Measurements from ENCODE around the gene STYXL1.
"Not testable (repeated sequence)": the region's sequence is repeated elsewhere in the genome, so short reads cannot be mapped to it uniquely, and the experiment has no call there.

STYXL1 gene

GRCh38 chr7:76065016-76065612, 17.3 kb upstream of the STYXL1 start:
- no peak for DNase-seq (ENCODE audit: low spot score)

GRCh38 chr7:76064208-76064970, 16.6 kb upstream of the STYXL1 start:
- no peak for DNase-seq (ENCODE audit: low spot score)

GRCh38 chr7:76063525-76063924, 15.7 kb upstream of the STYXL1 start:
- peak; percentile 42 for DNase-seq (ENCODE audit: low spot score)

GRCh38 chr7:76063114-76063513, 15.3 kb upstream of the STYXL1 start:
- no peak for DNase-seq (ENCODE audit: low spot score)

- DNase-seq (ENCODE audit: low spot score) = no peak
These were observed 14.5 kb upstream of the STYXL1 start for GRCh38 chr7:76062254-76062653.

GRCh38 chr7:76060842-76061241, 13.0 kb upstream of the STYXL1 start:
- DNase-seq (ENCODE audit: low spot score) = no peak

- DNase-seq (ENCODE audit: low spot score) = not testable (repeated sequence)
These were observed 10.9 kb upstream of the STYXL1 start for GRCh38 chr7:76058745-76059144.

- DNase-seq (ENCODE audit: low spot score) = no peak
These were observed 10.0 kb upstream of the STYXL1 start for GRCh38 chr7:76057813-76058145.

- no peak for DNase-seq (ENCODE audit: low spot score)
These were observed 9.5 kb upstream of the STYXL1 start for GRCh38 chr7:76057103-76057812.

GRCh38 chr7:76056241-76056640, 8.4 kb upstream of the STYXL1 start:
- no peak for DNase-seq (ENCODE audit: low spot score)

GRCh38 chr7:76054123-76055120, 6.6 kb upstream of the STYXL1 start:
- no peak for DNase-seq (ENCODE audit: low spot score)

GRCh38 chr7:76053461-76053860, 5.7 kb upstream of the STYXL1 start:
- DNase-seq (ENCODE audit: low spot score) = no peak

- not testable (repeated sequence) for DNase-seq (ENCODE audit: low spot score)
These were observed 4.9 kb upstream of the STYXL1 start for GRCh38 chr7:76052681-76053080.

GRCh38 chr7:76051840-76052239, 4.0 kb upstream of the STYXL1 start:
- DNase-seq (ENCODE audit: low spot score) = no peak

GRCh38 chr7:76050545-76050944, 2.7 kb upstream of the STYXL1 start:
- no peak for DNase-seq (ENCODE audit: low spot score)

- no peak for DNase-seq (ENCODE audit: low spot score)
These were observed 1.5 kb upstream of the STYXL1 start for GRCh38 chr7:76049295-76049694.

- no peak for DNase-seq (ENCODE audit: low spot score)
These were observed 828 bp upstream of the STYXL1 start for GRCh38 chr7:76048668-76048988.

- DNase-seq (ENCODE audit: low spot score) = peak; percentile 11
These were observed 442 bp downstream of the STYXL1 start for GRCh38 chr7:76047305-76047810.

GRCh38 chr7:76044375-76044865, 3.4 kb downstream of the STYXL1 start:
- no peak for DNase-seq (ENCODE audit: low spot score)

GRCh38 chr7:76040126-76040525, 7.7 kb downstream of the STYXL1 start:
- DNase-seq (ENCODE audit: low spot score) = no peak

- no peak for DNase-seq (ENCODE audit: low spot score)
These were observed 10.5 kb downstream of the STYXL1 start for GRCh38 chr7:76037310-76037709.

- no peak for DNase-seq (ENCODE audit: low spot score)
These were observed 15.8 kb downstream of the STYXL1 start for GRCh38 chr7:76031964-76032363.

Measured in hematopoietic multipotent progenitor cell treated with erythropoietin and hydrocortisone succinate and interleukin-3 and kit ligand, for 15 days (in vitro differentiated cells).